K562 (cell line): ENCODE measurements around the gene ACTL9. TPM values are rescaled to one million over a fixed set of nuclear protein-coding genes. Genes with fewer than 3 reads are reported as not detected.
A peak's percentile ranks its signal among the peaks of the same experiment; 100 is the strongest.

Experiments used
- C11orf30 ChIP-seq: fragments of 450-650 bp; IDR thresholded peaks from 2 replicates; pipeline ENCODE4 v1.6.1; 2016; ENCODE audit warnings: low read depth, mild to moderate bottlenecking
- CCNT2 ChIP-seq: IDR thresholded peaks from 2 replicates; pipeline ENCODE4 v1.6.1; 2011; ENCODE audit warnings: borderline replicate concordance, low read depth, mild to moderate bottlenecking, moderate library complexity, mixed read lengths, low read length; ENCODE audit not compliant: insufficient read length; ENCODE audit errors: extremely low read depth
- JUND ChIP-seq, 2 experiments: IDR thresholded peaks; 2 replicates in 1 of 2; 3 replicates in 1 of 2; pipeline ENCODE4 v1.6.1; 2011; ENCODE audit warnings: borderline replicate concordance in 2 of 2, low read depth in 2 of 2, low read length in 2 of 2, improper control_type of control experiment in 1 of 2, missing biosample characterization in 1 of 2, missing genetic modification characterization in 1 of 2, missing genetic modification reagents in 1 of 2
- STAT5A ChIP-seq: IDR thresholded peaks from 2 replicates; pipeline ENCODE4 v1.6.1; 2012; ENCODE audit warnings: low read length, inconsistent platforms, borderline replicate concordance
- TAF15 ChIP-seq: fragments of 200-400 bp; formaldehyde crosslinking; IDR thresholded peaks from 2 replicates; pipeline ENCODE4 v1.6.1; 2017; ENCODE audit warnings: mild to moderate bottlenecking, low read depth, low read length, moderate library complexity
- ZNF324 ChIP-seq: fragments of 250-450 bp; sonication (Bioruptor Pico); IDR thresholded peaks from 2 replicates; pipeline ENCODE4 v1.4.0; 2020; ENCODE audit warnings: mild to moderate bottlenecking
- ZNF717 ChIP-seq: fragments of 250-450 bp; sonication (Bioruptor Pico); IDR thresholded peaks from 2 replicates; pipeline ENCODE4 v1.5.0; 2021
- polyA plus RNA-seq, 8 experiments: library from polyadenylated mRNA; depleted of rRNA in 4 of 8; stranded (reverse) in 5 of 8; unstranded in 3 of 8; fragments of >200 nt; fragmentation: Nextera tagmentation in 2 of 8; fragmentation: Illumina TruSeq in 1 of 8; extraction: Ambion mirVana in 2 of 8; extraction: Trizol in 1 of 8; gene quantifications; 2 replicates each; pipeline versions ENCODE4 v1.2.1 to v1.2.3, GENCODE V29; 2011 to 2014; ENCODE audit warnings: inconsistent platforms in 1 of 8, missing spikeins in 1 of 8
- total RNA-seq, 7 experiments: library from RNA; depleted of rRNA in 6 of 7; stranded (reverse); fragments of >200 nt in 6 of 7; fragmentation: Illumina TruSeq in 2 of 7; extraction: Trizol in 2 of 7; gene quantifications; 2 replicates each; pipeline versions ENCODE4 v1.2.1 to v1.2.3, GENCODE V29; 2011 to 2021; ENCODE audit warnings: low replicate concordance in 1 of 7
- TF ChIP-seq, protein P1 (sequence below), 2 experiments: fragments of 450-650 bp; IDR thresholded peaks; 2 replicates each; pipeline ENCODE4 v1.6.1; 2016; ENCODE audit warnings: mild to moderate bottlenecking in 2 of 2, borderline replicate concordance in 1 of 2, low read depth in 1 of 2, moderate library complexity in 1 of 2
- TF ChIP-seq, protein P2 (sequence below): fragments of 450-650 bp; IDR thresholded peaks from 2 replicates; pipeline ENCODE4 v1.6.1; 2016
- TF ChIP-seq, protein P3 (sequence below), 3 experiments: IDR thresholded peaks in 2 of 3; conservative IDR thresholded peaks in 1 of 3; 2 replicates each; pipeline ENCODE4 v1.5.1; 2011 to 2012; ENCODE audit warnings: low read length in 3 of 3, mild to moderate bottlenecking in 3 of 3, control low read depth in 2 of 3, improper control_type of control experiment in 1 of 3, inconsistent platforms in 1 of 3, low read depth in 1 of 3, mixed read lengths in 1 of 3, moderate library complexity in 1 of 3; ENCODE audit not compliant: insufficient read depth in 2 of 3

ACTL9 gene
- total and polyA plus RNA-seq, 9 of the 15 experiments (the other 6 are each of a cell fraction or from before 2014, with no cell fraction given), result not detected

DNA sequence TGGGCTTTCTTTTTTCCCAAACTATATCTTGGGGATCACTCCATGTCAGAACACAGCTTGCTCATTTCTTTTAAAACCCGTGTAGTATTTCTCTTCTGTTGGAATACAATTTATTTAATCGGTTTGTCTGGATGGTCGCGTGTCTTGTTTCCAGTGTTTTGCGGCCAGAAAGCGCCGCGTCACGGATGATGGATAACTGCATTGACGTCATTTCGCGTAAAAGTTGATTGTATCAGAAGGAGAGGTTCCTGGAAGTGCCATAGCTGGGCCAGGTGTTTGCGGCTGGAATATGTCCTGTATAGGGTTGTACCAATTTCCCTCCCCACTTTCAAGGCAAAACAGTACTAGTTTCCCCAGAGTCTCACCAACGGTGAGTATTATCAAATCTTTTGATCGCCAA is 9.7 kb downstream of the ACTL9 start (continued):
- TF ChIP-seq, protein P1, sequence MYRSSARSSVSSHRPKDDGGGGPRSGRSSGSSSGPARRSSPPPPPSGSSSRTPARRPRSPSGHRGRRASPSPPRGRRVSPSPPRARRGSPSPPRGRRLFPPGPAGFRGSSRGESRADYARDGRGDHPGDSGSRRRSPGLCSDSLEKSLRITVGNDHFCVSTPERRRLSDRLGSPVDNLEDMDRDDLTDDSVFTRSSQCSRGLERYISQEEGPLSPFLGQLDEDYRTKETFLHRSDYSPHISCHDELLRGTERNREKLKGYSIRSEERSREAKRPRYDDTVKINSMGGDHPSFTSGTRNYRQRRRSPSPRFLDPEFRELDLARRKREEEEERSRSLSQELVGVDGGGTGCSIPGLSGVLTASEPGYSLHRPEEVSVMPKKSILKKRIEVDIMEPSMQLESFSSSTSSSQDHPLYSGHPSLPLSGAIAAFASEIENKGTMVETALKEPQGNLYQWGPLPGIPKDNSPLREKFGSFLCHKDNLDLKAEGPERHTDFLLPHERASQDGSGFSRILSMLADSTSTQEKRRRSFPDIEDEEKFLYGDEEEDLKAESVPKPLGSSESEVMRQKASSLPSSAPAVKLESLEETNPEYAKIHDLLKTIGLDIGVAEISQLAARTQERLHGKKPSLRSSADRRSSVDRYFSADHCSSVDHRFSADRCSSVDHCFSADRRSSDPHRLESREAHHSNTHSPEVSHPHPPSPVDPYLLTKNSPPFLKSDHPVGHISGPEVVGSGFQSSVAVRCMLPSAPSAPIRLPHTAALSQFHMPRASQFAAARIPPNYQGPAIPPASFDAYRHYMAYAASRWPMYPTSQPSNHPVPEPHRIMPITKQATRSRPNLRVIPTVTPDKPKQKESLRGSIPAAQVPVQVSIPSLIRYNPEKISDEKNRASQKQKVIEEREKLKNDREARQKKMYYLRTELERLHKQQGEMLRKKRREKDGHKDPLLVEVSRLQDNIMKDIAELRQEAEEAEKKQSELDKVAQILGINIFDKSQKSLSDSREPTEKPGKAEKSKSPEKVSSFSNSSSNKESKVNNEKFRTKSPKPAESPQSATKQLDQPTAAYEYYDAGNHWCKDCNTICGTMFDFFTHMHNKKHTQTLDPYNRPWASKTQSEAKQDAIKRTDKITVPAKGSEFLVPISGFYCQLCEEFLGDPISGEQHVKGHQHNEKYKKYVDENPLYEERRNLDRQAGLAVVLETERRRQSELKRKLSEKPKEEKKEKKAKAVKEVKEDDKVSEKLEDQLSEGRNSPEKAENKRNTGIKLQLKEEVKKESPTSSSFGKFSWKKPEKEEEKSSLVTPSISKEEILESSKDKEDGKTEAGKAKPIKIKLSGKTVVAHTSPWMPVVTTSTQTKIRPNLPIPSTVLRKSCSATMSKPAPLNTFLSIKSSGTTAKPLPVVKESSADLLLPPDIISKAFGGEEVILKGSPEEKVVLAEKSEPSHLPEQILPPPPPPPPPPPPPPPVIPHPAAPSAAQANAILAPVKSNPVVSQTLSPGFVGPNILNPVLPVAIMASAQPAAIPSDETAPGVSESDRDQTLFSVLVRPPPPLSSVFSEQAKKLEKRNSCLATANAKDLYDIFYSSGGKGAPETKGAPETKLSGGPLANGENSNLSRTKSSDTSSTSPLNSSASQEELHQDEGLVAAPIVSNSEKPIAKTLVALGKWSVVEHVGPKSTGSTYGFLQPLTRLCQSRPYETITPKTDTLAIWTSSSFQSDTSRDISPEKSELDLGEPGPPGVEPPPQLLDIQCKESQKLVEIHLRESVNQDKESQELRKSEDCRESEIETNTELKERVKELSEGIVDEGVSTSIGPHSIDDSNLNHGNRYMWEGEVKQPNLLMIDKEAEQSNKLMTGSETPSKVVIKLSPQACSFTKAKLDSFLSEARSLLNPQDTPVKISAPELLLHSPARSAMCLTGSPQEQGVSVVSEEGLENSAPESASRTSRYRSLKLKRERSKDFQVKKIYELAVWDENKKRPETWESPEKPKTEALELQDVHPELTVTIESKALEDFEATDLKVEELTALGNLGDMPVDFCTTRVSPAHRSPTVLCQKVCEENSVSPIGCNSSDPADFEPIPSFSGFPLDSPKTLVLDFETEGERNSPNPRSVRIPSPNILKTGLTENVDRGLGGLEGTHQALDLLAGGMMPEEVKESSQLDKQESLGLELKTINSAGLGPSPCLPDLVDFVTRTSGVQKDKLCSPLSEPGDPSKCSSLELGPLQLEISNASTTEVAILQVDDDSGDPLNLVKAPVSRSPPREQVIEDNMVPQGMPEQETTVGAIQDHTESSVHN (IDR thresholded peaks at IDR 0.05; ENCODE audit: borderline replicate concordance in 1 of 2, low read depth in 1 of 2), result peak in 1 of 2 experiments; percentile 44; a peak in 1 of 4 replicates
- no peak for TF ChIP-seq ZNF324 (CRISPR knock-in tag)
- TF ChIP-seq C11orf30, result peak; percentile 34; the same call in 1 of the 2 replicates
- TF ChIP-seq, protein P2, sequence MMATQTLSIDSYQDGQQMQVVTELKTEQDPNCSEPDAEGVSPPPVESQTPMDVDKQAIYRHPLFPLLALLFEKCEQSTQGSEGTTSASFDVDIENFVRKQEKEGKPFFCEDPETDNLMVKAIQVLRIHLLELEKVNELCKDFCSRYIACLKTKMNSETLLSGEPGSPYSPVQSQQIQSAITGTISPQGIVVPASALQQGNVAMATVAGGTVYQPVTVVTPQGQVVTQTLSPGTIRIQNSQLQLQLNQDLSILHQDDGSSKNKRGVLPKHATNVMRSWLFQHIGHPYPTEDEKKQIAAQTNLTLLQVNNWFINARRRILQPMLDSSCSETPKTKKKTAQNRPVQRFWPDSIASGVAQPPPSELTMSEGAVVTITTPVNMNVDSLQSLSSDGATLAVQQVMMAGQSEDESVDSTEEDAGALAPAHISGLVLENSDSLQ, result peak; percentile 81
- peak; percentile 50 for TF ChIP-seq CCNT2
- TF ChIP-seq TAF15, result no peak
- TF ChIP-seq, protein P3, sequence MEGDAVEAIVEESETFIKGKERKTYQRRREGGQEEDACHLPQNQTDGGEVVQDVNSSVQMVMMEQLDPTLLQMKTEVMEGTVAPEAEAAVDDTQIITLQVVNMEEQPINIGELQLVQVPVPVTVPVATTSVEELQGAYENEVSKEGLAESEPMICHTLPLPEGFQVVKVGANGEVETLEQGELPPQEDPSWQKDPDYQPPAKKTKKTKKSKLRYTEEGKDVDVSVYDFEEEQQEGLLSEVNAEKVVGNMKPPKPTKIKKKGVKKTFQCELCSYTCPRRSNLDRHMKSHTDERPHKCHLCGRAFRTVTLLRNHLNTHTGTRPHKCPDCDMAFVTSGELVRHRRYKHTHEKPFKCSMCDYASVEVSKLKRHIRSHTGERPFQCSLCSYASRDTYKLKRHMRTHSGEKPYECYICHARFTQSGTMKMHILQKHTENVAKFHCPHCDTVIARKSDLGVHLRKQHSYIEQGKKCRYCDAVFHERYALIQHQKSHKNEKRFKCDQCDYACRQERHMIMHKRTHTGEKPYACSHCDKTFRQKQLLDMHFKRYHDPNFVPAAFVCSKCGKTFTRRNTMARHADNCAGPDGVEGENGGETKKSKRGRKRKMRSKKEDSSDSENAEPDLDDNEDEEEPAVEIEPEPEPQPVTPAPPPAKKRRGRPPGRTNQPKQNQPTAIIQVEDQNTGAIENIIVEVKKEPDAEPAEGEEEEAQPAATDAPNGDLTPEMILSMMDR (IDR thresholded peaks at IDR 0.05 in 2 of 3, conservative IDR thresholded peaks at IDR 0.05 in 1 of 3; ENCODE audit: insufficient read depth in 2 of 3, low read depth in 1 of 3, low read length in 3 of 3), result no peak
- no peak for TF ChIP-seq ZNF717 (CRISPR knock-in tag)
- TF ChIP-seq STAT5A, result peak; percentile 39; the same call in 1 of the 2 replicates
- TF ChIP-seq JUND (IDR thresholded peaks at IDR 0.05; ENCODE audit: borderline replicate concordance, low read depth, low read length), result peak; percentile 69
- peak; percentile 84; the same call in 1 of the 3 replicates for TF ChIP-seq JUND (tag; IDR thresholded peaks at IDR 0.05; ENCODE audit: borderline replicate concordance, low read depth, low read length)
